ENCODE data around the gene DCDC2C.

The DCDC2C gene

GRCh38 chr2:3827673-3828575, 124.5 kb downstream of the DCDC2C start:
- H3K9me3 ChIP-seq (ENCODE audit: control insufficient read depth in 2 of 2, low read length in 2 of 2): peaks cover 0 to 5% of the 10 kb centered on the region in 2 donors
- no peaks in the 10 kb centered on the region for H3K36me3 ChIP-seq (ENCODE audit: control insufficient read depth in 2 of 2, insufficient read depth in 2 of 2, low read length in 2 of 2)
- no peaks in the 10 kb centered on the region for H3K4me1 ChIP-seq (ENCODE audit: control insufficient read depth, insufficient read depth, low read length)
- H3K27ac ChIP-seq (ENCODE audit: low read length): no peak overlapping the region
- H3K4me3 ChIP-seq (ENCODE audit: low read length in 2 of 2): no peak overlapping the region
- H3K27me3 ChIP-seq (ENCODE audit: control insufficient read depth in 1 of 2, insufficient read depth in 2 of 2, low read length in 2 of 2): no peaks in the 10 kb centered on the region
- no peak overlapping the region for H3K9ac ChIP-seq (ENCODE audit: low read length in 2 of 2)

GRCh38 chr2:3830796-3831195, 127.4 kb downstream of the DCDC2C start:
- Histone ChIP-seq H3K27me3 (ENCODE audit: control insufficient read depth in 1 of 2, insufficient read depth in 2 of 2, low read length in 2 of 2) (no peaks in the 10 kb centered on the region), H3K36me3 (ENCODE audit: control insufficient read depth in 2 of 2, insufficient read depth in 2 of 2, low read length in 2 of 2) (no peaks in the 10 kb centered on the region), H3K4me3 (ENCODE audit: low read length in 2 of 2) (no peak overlapping the region), H3K4me1 (ENCODE audit: control insufficient read depth, insufficient read depth, low read length) (no peaks in the 10 kb centered on the region), H3K9ac (ENCODE audit: low read length in 2 of 2) (no peak overlapping the region), H3K9me3 (ENCODE audit: control insufficient read depth in 2 of 2, low read length in 2 of 2) (peaks cover 0 to 4% of the 10 kb centered on the region in 2 donors), H3K27ac (ENCODE audit: low read length) (no peak overlapping the region)

- Histone ChIP-seq H3K27me3 (ENCODE audit: control insufficient read depth in 1 of 2, insufficient read depth in 2 of 2, low read length in 2 of 2) (no peaks in the 10 kb centered on the region), H3K27ac (ENCODE audit: low read length) (no peak overlapping the region), H3K4me1 (ENCODE audit: control insufficient read depth, insufficient read depth, low read length) (no peaks in the 10 kb centered on the region), H3K4me3 (ENCODE audit: low read length in 2 of 2) (no peak overlapping the region), H3K9me3 (ENCODE audit: control insufficient read depth in 2 of 2, low read length in 2 of 2) (peaks cover 0 to 5% of the 10 kb centered on the region in 2 donors), H3K9ac (ENCODE audit: low read length in 2 of 2) (no peak overlapping the region), H3K36me3 (ENCODE audit: control insufficient read depth in 2 of 2, insufficient read depth in 2 of 2, low read length in 2 of 2) (no peaks in the 10 kb centered on the region)
Observed at GRCh38 chr2:3837086-3837485, 133.7 kb downstream of the DCDC2C start.

GRCh38 chr2:3838348-3838747, 135.0 kb downstream of the DCDC2C start:
- Histone ChIP-seq H3K36me3 (ENCODE audit: control insufficient read depth in 2 of 2, insufficient read depth in 2 of 2, low read length in 2 of 2) (no peaks in the 10 kb centered on the region), H3K4me3 (ENCODE audit: low read length in 2 of 2) (no peak overlapping the region), H3K9ac (ENCODE audit: low read length in 2 of 2) (no peak overlapping the region), H3K27ac (ENCODE audit: low read length) (no peak overlapping the region), H3K4me1 (ENCODE audit: control insufficient read depth, insufficient read depth, low read length) (no peaks in the 10 kb centered on the region), H3K27me3 (ENCODE audit: control insufficient read depth in 1 of 2, insufficient read depth in 2 of 2, low read length in 2 of 2) (no peaks in the 10 kb centered on the region), H3K9me3 (ENCODE audit: control insufficient read depth in 2 of 2, low read length in 2 of 2) (peaks cover 0 to 9% of the 10 kb centered on the region in 2 donors)

- Histone ChIP-seq H3K9me3 (ENCODE audit: control insufficient read depth in 2 of 2, low read length in 2 of 2) (peaks cover 0 to 8% of the 10 kb centered on the region in 2 donors), H3K9ac (ENCODE audit: low read length in 2 of 2) (no peak overlapping the region)
Observed at GRCh38 chr2:3839476-3839875, 136.1 kb downstream of the DCDC2C start.

GRCh38 chr2:3840611-3841155, 137.3 kb downstream of the DCDC2C start:
- no peaks in the 10 kb centered on the region for H3K27me3 ChIP-seq (ENCODE audit: control insufficient read depth in 1 of 2, insufficient read depth in 2 of 2, low read length in 2 of 2)
- no peak overlapping the region for H3K27ac ChIP-seq (ENCODE audit: low read length)
- no peak overlapping the region for H3K9ac ChIP-seq (ENCODE audit: low read length in 2 of 2)
- H3K4me3 ChIP-seq (ENCODE audit: low read length in 2 of 2): no peak overlapping the region
- no peaks in the 10 kb centered on the region for H3K4me1 ChIP-seq (ENCODE audit: control insufficient read depth, insufficient read depth, low read length)
- H3K9me3 ChIP-seq (ENCODE audit: control insufficient read depth in 2 of 2, low read length in 2 of 2): peaks cover 0 to 8% of the 10 kb centered on the region in 2 donors
- H3K36me3 ChIP-seq (ENCODE audit: control insufficient read depth in 2 of 2, insufficient read depth in 2 of 2, low read length in 2 of 2): no peaks in the 10 kb centered on the region

More at GRCh38 chr2:3839476-3839875, 136.1 kb downstream of the DCDC2C start:
- no peak overlapping the region for H3K4me3 ChIP-seq (ENCODE audit: low read length in 2 of 2)
- no peak overlapping the region for H3K27ac ChIP-seq (ENCODE audit: low read length)
- H3K27me3 ChIP-seq (ENCODE audit: control insufficient read depth in 1 of 2, insufficient read depth in 2 of 2, low read length in 2 of 2): no peaks in the 10 kb centered on the region
- H3K4me1 ChIP-seq (ENCODE audit: control insufficient read depth, insufficient read depth, low read length): no peaks in the 10 kb centered on the region
- H3K36me3 ChIP-seq (ENCODE audit: control insufficient read depth in 2 of 2, insufficient read depth in 2 of 2, low read length in 2 of 2): no peaks in the 10 kb centered on the region

- Histone ChIP-seq H3K27ac (ENCODE audit: low read length) (no peak overlapping the region), H3K9me3 (ENCODE audit: control insufficient read depth in 2 of 2, low read length in 2 of 2) (peaks cover 0 to 4% of the 10 kb centered on the region in 2 donors), H3K4me1 (ENCODE audit: control insufficient read depth, insufficient read depth, low read length) (no peaks in the 10 kb centered on the region), H3K36me3 (ENCODE audit: control insufficient read depth in 2 of 2, insufficient read depth in 2 of 2, low read length in 2 of 2) (no peaks in the 10 kb centered on the region), H3K4me3 (ENCODE audit: low read length in 2 of 2) (no peak overlapping the region), H3K9ac (ENCODE audit: low read length in 2 of 2) (no peak overlapping the region), H3K27me3 (ENCODE audit: control insufficient read depth in 1 of 2, insufficient read depth in 2 of 2, low read length in 2 of 2) (no peaks in the 10 kb centered on the region)
Observed at GRCh38 chr2:3847397-3848052, 144.2 kb downstream of the DCDC2C start.

- no peak overlapping the region for H3K9ac ChIP-seq (ENCODE audit: low read length in 2 of 2)
- H3K9me3 ChIP-seq (ENCODE audit: control insufficient read depth in 2 of 2, low read length in 2 of 2): peaks cover 4 to 6% of the 10 kb centered on the region in 2 donors
- H3K27me3 ChIP-seq (ENCODE audit: control insufficient read depth in 1 of 2, insufficient read depth in 2 of 2, low read length in 2 of 2): no peaks in the 10 kb centered on the region
- no peaks in the 10 kb centered on the region for H3K4me1 ChIP-seq (ENCODE audit: control insufficient read depth, insufficient read depth, low read length)
- no peak overlapping the region for H3K4me3 ChIP-seq (ENCODE audit: low read length in 2 of 2)
- no peaks in the 10 kb centered on the region for H3K36me3 ChIP-seq (ENCODE audit: control insufficient read depth in 2 of 2, insufficient read depth in 2 of 2, low read length in 2 of 2)
- no peak overlapping the region for H3K27ac ChIP-seq (ENCODE audit: low read length)
Observed at GRCh38 chr2:3848776-3849175, 145.4 kb downstream of the DCDC2C start.

GRCh38 chr2:3849213-3849612, 145.8 kb downstream of the DCDC2C start:
- no peak overlapping the region for H3K9ac ChIP-seq (ENCODE audit: low read length in 2 of 2)

GRCh38 chr2:3857576-3857975, 154.2 kb downstream of the DCDC2C start:
- Histone ChIP-seq H3K9ac (ENCODE audit: low read length in 2 of 2) (no peak overlapping the region), H3K27ac (ENCODE audit: low read length) (no peak overlapping the region), H3K9me3 (ENCODE audit: control insufficient read depth in 2 of 2, low read length in 2 of 2) (peaks cover 4 to 7% of the 10 kb centered on the region in 2 donors)

More at GRCh38 chr2:3849213-3849612, 145.8 kb downstream of the DCDC2C start:
- Histone ChIP-seq H3K27ac (ENCODE audit: low read length) (no peak overlapping the region), H3K36me3 (ENCODE audit: control insufficient read depth in 2 of 2, insufficient read depth in 2 of 2, low read length in 2 of 2) (no peaks in the 10 kb centered on the region), H3K4me1 (ENCODE audit: control insufficient read depth, insufficient read depth, low read length) (no peaks in the 10 kb centered on the region), H3K4me3 (ENCODE audit: low read length in 2 of 2) (no peak overlapping the region), H3K27me3 (ENCODE audit: control insufficient read depth in 1 of 2, insufficient read depth in 2 of 2, low read length in 2 of 2) (no peaks in the 10 kb centered on the region), H3K9me3 (ENCODE audit: control insufficient read depth in 2 of 2, low read length in 2 of 2) (peaks cover 4 to 7% of the 10 kb centered on the region in 2 donors)

More at GRCh38 chr2:3857576-3857975, 154.2 kb downstream of the DCDC2C start:
- Histone ChIP-seq H3K4me1 (ENCODE audit: control insufficient read depth, insufficient read depth, low read length) (no peaks in the 10 kb centered on the region), H3K36me3 (ENCODE audit: control insufficient read depth in 2 of 2, insufficient read depth in 2 of 2, low read length in 2 of 2) (no peaks in the 10 kb centered on the region), H3K4me3 (ENCODE audit: low read length in 2 of 2) (no peak overlapping the region), H3K27me3 (ENCODE audit: control insufficient read depth in 1 of 2, insufficient read depth in 2 of 2, low read length in 2 of 2) (no peaks in the 10 kb centered on the region)

Data from stomach smooth muscle (tissue), 2 donors.